PC-9 (cell line): ENCODE measurements around the gene C1QTNF7. TPM values are rescaled to one million over a fixed set of nuclear protein-coding genes. Genes with fewer than 3 reads are reported as not detected.

Experiments used
- BruUV-seq: library from RNA; stranded (reverse); fragments of 400-500 nt; replicated peaks from 2 replicates; lab custom pipeline; 2021; lab: Mats Ljungman, UMichigan
- CTCF ChIA-PET: fragments of 300-600 bp; sonication (Branson Sonifier 250); formaldehyde crosslinking; loops from one replicate; lab custom pipeline; 2022; ENCODE audit warnings: antibody characterized with exemption; lab: Charles Lee
- POLR2A ChIA-PET: fragments of 300-600 bp; sonication (Branson Sonifier 250); formaldehyde crosslinking; loops from one replicate; lab custom pipeline; 2022; ENCODE audit warnings: antibody characterized with exemption; ENCODE audit not compliant: unreplicated experiment; lab: Charles Lee
- DNase-seq, 2 experiments: peaks; one replicate each; pipeline versions ENCODE4 v3.0.0 to v3.0.0-alpha.2; 2015 to 2022; ENCODE audit warnings: mixed read lengths in 1 of 2
- H2AFZ ChIP-seq: fragments of 200-600 bp; sonication (generic); 2 replicates; pipeline ENCODE4 v1.8.1; 2017; ENCODE audit warnings: antibody characterized with exemption
- H3F3A ChIP-seq: fragments of 200-600 bp; sonication (generic); 2 replicates; pipeline ENCODE4 v1.8.1; 2017; ENCODE audit warnings: antibody characterized with exemption, mild to moderate bottlenecking, low read depth; ENCODE audit not compliant: insufficient read depth
- H3K27ac ChIP-seq: fragments of 200-600 bp; sonication (generic); 2 replicates; pipeline ENCODE4 v1.6.1; 2016; ENCODE audit warnings: mixed run types
- H3K27me3 ChIP-seq: fragments of 200-600 bp; sonication (generic); 2 replicates; pipeline ENCODE4 v1.6.1; 2016; ENCODE audit warnings: low read depth, mixed run types; ENCODE audit not compliant: insufficient read depth
- H3K36me3 ChIP-seq: fragments of 200-600 bp; sonication (generic); 2 replicates; pipeline ENCODE4 v1.6.1; 2016; ENCODE audit warnings: low read depth, mixed run types
- H3K4me1 ChIP-seq: fragments of 200-600 bp; sonication (generic); replicated peaks from 2 replicates; pipeline ENCODE4 v1.6.1; 2016; ENCODE audit warnings: mixed run types; ENCODE audit not compliant: insufficient read depth
- H3K4me2 ChIP-seq: fragments of 200-600 bp; sonication (generic); 2 replicates; pipeline ENCODE4 v1.6.1; 2017; ENCODE audit warnings: mixed run types
- H3K4me3 ChIP-seq: fragments of 200-600 bp; sonication (generic); 2 replicates; pipeline ENCODE4 v1.6.1; 2016; ENCODE audit warnings: mixed run types
- H3K79me2 ChIP-seq: fragments of 200-600 bp; sonication (generic); 2 replicates; pipeline ENCODE4 v1.6.1; 2017; ENCODE audit warnings: low read depth, mixed run types
- H3K9me2 ChIP-seq: fragments of 200-600 bp; sonication (generic); 2 replicates; pipeline ENCODE4 v1.8.1; 2017; ENCODE audit warnings: mild to moderate bottlenecking; ENCODE audit not compliant: insufficient read depth
- H3K9me3 ChIP-seq: fragments of 200-600 bp; sonication (generic); 2 replicates; pipeline ENCODE4 v1.8.1; 2016; ENCODE audit warnings: low read depth; ENCODE audit not compliant: insufficient read depth
- H4K20me1 ChIP-seq: fragments of 200-600 bp; sonication (generic); 2 replicates; pipeline ENCODE4 v1.8.1; 2017; ENCODE audit not compliant: insufficient read depth
- CTCF ChIP-seq: fragments of 200-600 bp; sonication (generic); conservative IDR thresholded peaks from 2 replicates; pipeline ENCODE4 v1.6.1; 2017; ENCODE audit warnings: mixed run types, antibody characterized with exemption, mild to moderate bottlenecking, moderate library complexity
- EZH2 ChIP-seq: fragments of 200-600 bp; sonication (generic); IDR thresholded peaks from 2 replicates; pipeline ENCODE4 v1.8.0; 2017; ENCODE audit warnings: antibody characterized with exemption, low read depth
- intact Hi-C: fragments of 100-400 bp; cut with micrococcal nuclease; formaldehyde crosslinking; loops from one replicate; pipeline ENCODE4 v1.10.0; 2022; ENCODE audit not compliant: unreplicated experiment
- total RNA-seq: library from RNA; stranded (reverse); gene quantifications from 2 replicates; pipeline ENCODE4 v1.2.3, GENCODE V29; 2021

C1QTNF7 gene
- total RNA-seq, 1 experiment from 2014 or later: not detected

DNA sequence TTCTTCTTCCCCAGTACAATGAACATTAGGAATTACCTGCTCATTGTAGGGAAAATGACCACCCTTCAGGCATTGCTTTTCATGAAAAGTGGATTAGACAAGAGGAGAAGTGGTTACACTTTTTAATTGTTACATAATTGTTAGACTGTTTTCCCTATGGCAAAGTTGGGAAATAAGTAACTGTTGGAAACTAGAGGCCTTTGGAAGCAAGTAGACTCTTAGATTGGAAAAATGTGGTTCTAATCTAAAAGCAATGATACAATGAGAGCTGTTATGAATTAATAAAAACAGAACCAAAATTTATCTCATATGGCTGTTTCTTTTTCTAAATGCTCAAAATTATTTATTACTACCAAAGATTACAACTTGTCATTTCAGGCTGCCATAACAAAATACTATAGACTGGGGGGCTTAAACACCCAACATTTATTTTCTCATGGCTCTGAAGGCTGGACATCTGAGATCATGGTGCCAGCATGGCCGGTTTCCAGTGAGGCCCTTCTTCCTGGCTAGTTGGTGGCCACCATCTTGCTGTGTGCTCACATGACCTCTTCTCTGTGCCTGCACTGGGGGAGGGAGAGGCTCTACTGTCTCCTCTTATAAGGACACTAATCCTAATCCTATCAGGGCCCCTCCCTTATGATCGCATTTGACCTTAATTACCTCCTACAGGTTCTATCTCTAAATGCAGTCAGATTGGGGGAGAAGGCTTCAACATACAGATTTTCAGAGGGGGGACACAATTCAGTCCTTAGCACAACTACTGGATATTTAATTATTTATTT is 54.3 kb downstream of the C1QTNF7 start:
- no peak for DNase-seq
- intact Hi-C loops: loop anchor here (2.0 kb wide), 1 partner anchor 169 kb away; no protein-coding TSS in a partner anchor
- Histone ChIP-seq H3K27ac (no peak overlapping the region), H3K9me3 (no peaks in the 10 kb centered on the region), H3K79me2 (no peaks in the 10 kb centered on the region), H3F3A (no peaks in the 10 kb centered on the region), H3K4me3 (no peak overlapping the region), H3K9me2 (no peaks in the 10 kb centered on the region), H2AFZ (no peak overlapping the region), H3K27me3 (no peaks in the 10 kb centered on the region), H3K4me1 (no peaks in the 10 kb centered on the region), H3K4me2 (no peak overlapping the region), H4K20me1 (no peaks in the 10 kb centered on the region), H3K36me3 (no peaks in the 10 kb centered on the region)
- no TSS peak for BruUV-seq
- no peak for TF ChIP-seq EZH2
- no peak for TF ChIP-seq CTCF
- POLR2A ChIA-PET: no interaction called here
- CTCF ChIA-PET: no interaction called here

- no peak for TF ChIP-seq CTCF
- no peak for TF ChIP-seq EZH2
- intact Hi-C loops: no loop called here
- no peaks in the 10 kb centered on the region for H4K20me1 ChIP-seq
- no peaks in the 10 kb centered on the region for H3K9me2 ChIP-seq
- H3K79me2 ChIP-seq: no peaks in the 10 kb centered on the region
- ChIA-PET CTCF (no interaction called here), POLR2A (no interaction called here)
- BruUV-seq: no TSS peak
- no peaks in the 10 kb centered on the region for H3F3A ChIP-seq
- H3K4me2 ChIP-seq: no peak overlapping the region
- no peaks in the 10 kb centered on the region for H3K9me3 ChIP-seq
- H3K4me3 ChIP-seq: no peak overlapping the region
- no peak for DNase-seq
- no peaks in the 10 kb centered on the region for H3K36me3 ChIP-seq
- H3K27ac ChIP-seq: no peak overlapping the region
- H3K4me1 ChIP-seq: no peaks in the 10 kb centered on the region
- no peaks in the 10 kb centered on the region for H3K27me3 ChIP-seq
- H2AFZ ChIP-seq: no peak overlapping the region
Measured at GRCh38 chr4:15482842-15483241, 55.0 kb downstream of the C1QTNF7 start.

DNA sequence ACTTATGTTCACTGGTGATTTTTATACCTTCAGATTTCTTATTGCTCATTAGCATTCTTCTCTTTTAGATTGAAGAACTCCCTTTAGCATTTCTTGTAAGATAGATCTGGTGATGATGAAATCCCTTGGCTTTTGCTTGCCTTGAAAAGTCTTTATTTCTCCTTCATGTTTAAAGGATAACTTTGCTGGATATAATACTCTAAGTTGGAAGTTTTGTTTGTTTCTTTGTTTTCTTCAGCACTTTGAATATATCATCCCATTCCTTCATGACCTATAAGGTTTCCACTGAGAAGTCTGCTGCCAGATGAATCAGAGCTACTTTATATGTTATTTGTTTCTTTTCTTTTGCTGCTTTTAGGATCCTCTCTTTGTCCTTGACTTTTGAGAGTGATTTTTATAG is 60.3 kb downstream of the C1QTNF7 start:
- Histone ChIP-seq H4K20me1 (no peaks in the 10 kb centered on the region), H3F3A (no peaks in the 10 kb centered on the region), H3K79me2 (no peaks in the 10 kb centered on the region), H3K9me2 (no peaks in the 10 kb centered on the region), H3K27ac (no peak overlapping the region), H3K4me1 (no peaks in the 10 kb centered on the region), H2AFZ (no peak overlapping the region), H3K36me3 (no peaks in the 10 kb centered on the region), H3K27me3 (no peaks in the 10 kb centered on the region), H3K4me3 (no peak overlapping the region), H3K9me3 (no peaks in the 10 kb centered on the region), H3K4me2 (no peak overlapping the region)
- ChIA-PET POLR2A (no interaction called here), CTCF (no interaction called here)
- BruUV-seq: no TSS peak
- no peak for TF ChIP-seq EZH2
- no peak for TF ChIP-seq CTCF
- intact Hi-C loops: no loop called here
- no peak for DNase-seq
